AG04449 (cell line): ENCODE measurements around the gene UBXN4.
"Not testable (repeated sequence)": the region's sequence is repeated elsewhere in the genome, so short reads cannot be mapped to it uniquely, and the experiment has no call there.

Source experiments
- CTCF ChIA-PET: fragments of 350-600 bp; formaldehyde crosslinking; extraction: SDS; loops from one replicate; lab custom pipeline; 2021; ENCODE audit warnings: antibody characterized with exemption; lab: Yijun Ruan, JAX
- POLR2A ChIA-PET: fragments of 400-600, 350-600 bp; formaldehyde crosslinking; extraction: SDS; loops from one replicate; lab custom pipeline; 2020; ENCODE audit warnings: antibody characterized with exemption, inconsistent platforms; lab: Yijun Ruan, JAX
- DNase-seq: peaks from one replicate; pipeline ENCODE4 v3.0.0-alpha.2; 2010; ENCODE audit warnings: low read depth, low spot score
- H3K4me3 ChIP-seq: 2 replicates; pipeline ENCODE4 v1.5.1; 2011; ENCODE audit warnings: low read depth, mild to moderate bottlenecking, control low read depth, low read length
- TF ChIP-seq, protein P1 (sequence below): IDR thresholded peaks from one replicate; pipeline ENCODE4 v1.5.1; 2011; ENCODE audit warnings: mild to moderate bottlenecking, moderate library complexity, low read length, control low read depth, inconsistent platforms; ENCODE audit not compliant: insufficient read depth; ENCODE audit errors: missing control alignments

UBXN4 gene

DNA sequence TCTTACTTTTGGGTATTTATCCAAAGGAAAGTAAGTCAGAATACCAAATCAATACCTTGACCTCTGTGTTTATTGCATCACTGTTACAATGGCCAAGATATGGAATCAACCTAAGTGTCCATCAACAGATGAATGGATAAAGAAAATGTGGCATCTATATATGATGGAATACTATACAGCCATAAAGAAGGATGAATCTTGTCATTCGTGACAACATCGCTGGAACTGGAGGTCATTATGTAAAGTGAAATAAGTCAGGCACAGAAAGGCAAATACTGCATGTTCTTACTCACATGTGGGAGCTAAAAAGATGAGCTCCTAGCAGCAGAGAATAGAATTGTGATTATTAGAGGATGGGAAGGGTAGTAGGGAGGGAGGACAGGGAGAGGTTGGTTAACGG lies 60.7 kb downstream of the UBXN4 start:
- H3K4me3 ChIP-seq: no peak overlapping the region
- TF ChIP-seq, protein P1, sequence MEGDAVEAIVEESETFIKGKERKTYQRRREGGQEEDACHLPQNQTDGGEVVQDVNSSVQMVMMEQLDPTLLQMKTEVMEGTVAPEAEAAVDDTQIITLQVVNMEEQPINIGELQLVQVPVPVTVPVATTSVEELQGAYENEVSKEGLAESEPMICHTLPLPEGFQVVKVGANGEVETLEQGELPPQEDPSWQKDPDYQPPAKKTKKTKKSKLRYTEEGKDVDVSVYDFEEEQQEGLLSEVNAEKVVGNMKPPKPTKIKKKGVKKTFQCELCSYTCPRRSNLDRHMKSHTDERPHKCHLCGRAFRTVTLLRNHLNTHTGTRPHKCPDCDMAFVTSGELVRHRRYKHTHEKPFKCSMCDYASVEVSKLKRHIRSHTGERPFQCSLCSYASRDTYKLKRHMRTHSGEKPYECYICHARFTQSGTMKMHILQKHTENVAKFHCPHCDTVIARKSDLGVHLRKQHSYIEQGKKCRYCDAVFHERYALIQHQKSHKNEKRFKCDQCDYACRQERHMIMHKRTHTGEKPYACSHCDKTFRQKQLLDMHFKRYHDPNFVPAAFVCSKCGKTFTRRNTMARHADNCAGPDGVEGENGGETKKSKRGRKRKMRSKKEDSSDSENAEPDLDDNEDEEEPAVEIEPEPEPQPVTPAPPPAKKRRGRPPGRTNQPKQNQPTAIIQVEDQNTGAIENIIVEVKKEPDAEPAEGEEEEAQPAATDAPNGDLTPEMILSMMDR: no peak
- ChIA-PET CTCF (interaction anchor here (1.2 to 2.4 kb wide), 2 partner anchors 11 to 16 kb away, joined by 3 to 10 read pairs; no protein-coding TSS in a partner anchor), POLR2A (no interaction called here)
- no peak for DNase-seq

DNA sequence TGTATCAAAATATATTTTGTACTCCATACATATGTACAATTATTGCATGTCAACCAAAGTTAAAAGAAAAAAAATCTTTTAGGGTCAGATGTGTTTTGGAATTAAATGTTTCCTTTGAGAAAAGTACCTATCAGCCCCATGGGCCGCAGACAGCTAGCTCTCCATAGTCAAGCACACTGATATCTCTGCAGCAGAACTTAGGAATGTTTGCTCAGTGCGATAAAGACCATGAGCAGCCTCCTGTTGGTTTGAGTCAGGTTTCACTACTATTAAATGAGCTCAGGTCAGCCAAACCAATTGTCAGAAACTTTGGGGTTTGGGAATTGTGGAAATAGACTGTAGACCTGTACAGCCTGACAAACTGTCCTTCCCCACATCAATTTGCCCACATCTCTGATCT lies 61.6 kb downstream of the UBXN4 start:
- POLR2A ChIA-PET: no interaction called here

DNA sequence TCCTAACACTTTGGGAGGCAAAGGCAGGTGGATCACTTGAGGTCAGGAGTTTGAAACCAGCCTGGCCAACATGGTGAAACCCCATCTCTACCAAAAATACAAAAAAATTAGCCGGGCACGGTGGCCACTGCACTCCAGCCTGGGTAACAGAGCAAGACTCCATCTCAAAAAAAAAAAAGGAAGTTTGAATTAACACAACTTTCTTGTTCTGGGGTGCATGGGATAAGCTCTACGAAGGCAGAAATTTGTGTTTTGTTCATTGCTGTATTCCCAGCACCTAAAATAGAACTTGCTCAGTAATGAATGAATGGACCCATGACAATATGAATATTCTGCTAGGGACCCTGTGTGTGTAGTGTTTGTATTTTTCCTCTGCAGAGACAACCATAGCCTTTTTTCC lies 66.2 kb downstream of the UBXN4 start:
- CTCF ChIA-PET: interaction anchor here (1.2 to 8.5 kb wide), 2 partner anchors 11 kb away, joined by 3 to 91 read pairs; no protein-coding TSS in a partner anchor
- DNase-seq, H3K4me3 ChIP-seq, POLR2A ChIA-PET: not testable (repeated sequence)

More for the DNA sequence above, 61.6 kb downstream of the UBXN4 start:
- DNase-seq: no peak
- no peak overlapping the region for H3K4me3 ChIP-seq
- TF ChIP-seq, protein P1: no peak
- CTCF ChIA-PET: interaction anchor here (0.5 to 2.4 kb wide), 5 partner anchors 11 to 1546 kb away, joined by 3 to 10 read pairs (median 4); no protein-coding TSS in a partner anchor

DNA sequence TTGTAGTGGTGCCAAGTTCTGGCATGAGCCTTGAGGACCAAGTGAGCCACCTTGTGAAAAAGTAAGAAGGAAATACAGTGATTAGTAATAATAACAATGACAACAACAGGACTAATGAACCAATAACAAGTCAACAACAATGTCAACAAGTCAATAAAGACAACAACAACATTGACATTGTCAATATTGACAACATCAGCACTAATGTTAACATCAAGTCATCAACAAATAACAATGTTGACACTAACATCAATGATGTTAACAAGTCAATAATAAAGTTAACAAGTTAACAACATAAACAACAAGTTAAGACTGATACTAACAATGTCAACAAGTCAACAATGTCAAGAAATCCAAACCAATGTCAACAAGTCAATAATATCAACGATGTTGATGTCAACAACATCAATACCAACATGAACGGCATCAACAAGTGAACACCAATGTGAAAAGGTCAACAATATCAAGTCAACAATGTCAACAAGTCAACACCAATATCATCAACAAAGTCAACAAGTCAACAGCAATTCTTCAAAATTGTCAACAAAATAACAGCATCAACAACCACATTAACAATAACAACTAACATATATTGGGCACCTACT lies 71.4 kb downstream of the UBXN4 start:
- CTCF ChIA-PET: interaction anchor here (7.8 kb wide), 1 partner anchor 16 kb away, joined by 78 read pairs; no protein-coding TSS in a partner anchor
- POLR2A ChIA-PET: no interaction called here

DNA sequence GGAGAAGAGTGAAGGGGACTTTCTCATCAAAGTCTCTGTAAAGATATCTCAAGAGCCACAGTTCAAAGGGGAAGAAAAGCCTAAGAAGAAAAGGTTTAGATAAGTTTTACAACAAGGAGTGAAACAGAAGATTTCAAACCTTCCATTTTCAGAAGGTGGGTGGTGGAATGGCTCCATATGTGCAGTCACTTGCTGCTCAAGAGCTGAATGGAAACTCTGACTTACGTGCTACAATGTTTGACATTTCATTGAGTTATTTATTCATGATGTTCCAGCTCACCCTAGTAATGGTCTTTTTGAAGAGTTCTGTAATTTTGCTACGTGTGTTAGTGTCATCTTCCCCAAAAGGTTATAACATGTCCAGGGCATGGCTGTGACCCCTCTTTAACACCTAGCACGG lies 73.6 kb downstream of the UBXN4 start:
- CTCF ChIA-PET: interaction anchor here (7.8 kb wide), 1 partner anchor 18 kb away, joined by 78 read pairs; no protein-coding TSS in a partner anchor
- POLR2A ChIA-PET: no interaction called here
- no peak for DNase-seq
- TF ChIP-seq, protein P1: no peak
- no peak overlapping the region for H3K4me3 ChIP-seq

More for the DNA sequence above, 71.4 kb downstream of the UBXN4 start:
- H3K4me3 ChIP-seq: no peak overlapping the region
- DNase-seq: no peak
- TF ChIP-seq, protein P1: no peak

DNA sequence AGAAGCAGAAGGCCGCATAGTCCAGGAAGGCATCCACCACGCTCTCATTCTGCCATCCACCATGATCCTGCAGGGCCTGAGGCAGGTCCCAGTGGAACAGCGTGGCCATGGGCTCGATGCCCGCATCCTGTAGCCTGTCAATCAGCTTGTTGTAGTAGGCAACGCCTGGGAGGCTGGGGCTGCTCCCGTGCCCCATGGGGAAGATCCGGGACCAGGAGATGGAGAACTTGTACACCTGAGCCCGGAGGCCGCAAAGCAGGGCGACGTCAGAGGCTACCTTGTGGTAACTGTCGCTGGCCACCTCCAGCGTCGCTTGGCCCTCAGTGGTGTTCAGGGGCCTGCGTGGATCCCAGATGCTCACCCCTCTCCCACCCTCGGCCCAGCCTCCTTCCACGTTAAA lies 75.8 kb downstream of the UBXN4 start:
- no peak for DNase-seq
- TF ChIP-seq, protein P1: no peak
- POLR2A ChIA-PET: no interaction called here
- CTCF ChIA-PET: interaction anchor here (7.8 kb wide), 1 partner anchor 20 kb away, joined by 78 read pairs; no protein-coding TSS in a partner anchor
- no peak overlapping the region for H3K4me3 ChIP-seq
